NCI-H510A (cell line): ENCODE data around the gene UBAP1.
"Not testable (repeated sequence)": the region's sequence is repeated elsewhere in the genome, so short reads cannot be mapped to it uniquely, and the experiment has no call there.

Source experiments
- DNase-seq: peaks from one replicate; lab custom pipeline; 2025; lab: John Stamatoyannopoulos, UW

UBAP1 gene

DNA sequence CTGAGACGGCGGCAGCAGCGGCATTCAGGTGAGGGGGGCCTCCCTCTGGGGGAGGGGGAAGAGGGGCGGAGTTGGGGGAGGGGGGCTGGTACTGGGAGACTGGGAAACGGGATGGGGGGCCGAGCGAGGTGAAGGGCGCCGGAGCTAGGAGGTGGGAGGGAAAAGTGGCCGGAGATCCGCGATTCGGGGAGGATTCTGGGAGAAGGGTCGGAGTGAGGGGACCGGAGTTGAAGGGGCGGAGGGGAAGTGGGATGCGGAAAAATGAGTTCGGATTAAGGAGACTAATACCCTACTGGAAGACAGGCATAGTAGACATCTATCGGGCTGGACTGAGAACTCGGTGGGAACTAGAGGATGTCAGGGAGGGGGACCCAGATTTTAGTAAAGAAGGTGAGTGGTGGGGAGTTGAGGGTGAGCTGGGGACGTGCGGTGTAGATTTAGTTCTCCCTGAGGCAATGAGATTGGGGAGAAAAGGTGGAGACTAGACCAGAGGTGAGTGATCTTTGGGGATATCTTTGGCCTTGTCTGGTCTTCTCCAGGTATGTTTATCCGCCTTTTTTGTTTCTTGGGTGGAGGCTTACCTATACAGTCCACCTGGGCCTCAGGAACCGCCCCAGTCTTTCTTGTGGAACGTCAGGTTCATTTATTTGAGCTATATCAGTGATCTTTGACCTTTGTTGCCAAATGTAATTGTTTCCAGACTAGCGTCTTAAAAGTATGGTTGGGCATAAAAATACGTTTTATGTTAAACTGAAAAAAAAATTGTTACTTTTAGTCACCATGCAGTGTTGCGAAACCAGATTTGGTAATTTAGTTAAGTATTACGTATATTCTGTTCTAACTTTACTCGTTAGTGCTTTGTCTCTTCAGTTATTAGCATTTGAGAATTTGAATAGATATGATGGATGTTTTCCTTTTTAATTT, 632 bp downstream of the UBAP1 start:
- no peak for DNase-seq

DNA sequence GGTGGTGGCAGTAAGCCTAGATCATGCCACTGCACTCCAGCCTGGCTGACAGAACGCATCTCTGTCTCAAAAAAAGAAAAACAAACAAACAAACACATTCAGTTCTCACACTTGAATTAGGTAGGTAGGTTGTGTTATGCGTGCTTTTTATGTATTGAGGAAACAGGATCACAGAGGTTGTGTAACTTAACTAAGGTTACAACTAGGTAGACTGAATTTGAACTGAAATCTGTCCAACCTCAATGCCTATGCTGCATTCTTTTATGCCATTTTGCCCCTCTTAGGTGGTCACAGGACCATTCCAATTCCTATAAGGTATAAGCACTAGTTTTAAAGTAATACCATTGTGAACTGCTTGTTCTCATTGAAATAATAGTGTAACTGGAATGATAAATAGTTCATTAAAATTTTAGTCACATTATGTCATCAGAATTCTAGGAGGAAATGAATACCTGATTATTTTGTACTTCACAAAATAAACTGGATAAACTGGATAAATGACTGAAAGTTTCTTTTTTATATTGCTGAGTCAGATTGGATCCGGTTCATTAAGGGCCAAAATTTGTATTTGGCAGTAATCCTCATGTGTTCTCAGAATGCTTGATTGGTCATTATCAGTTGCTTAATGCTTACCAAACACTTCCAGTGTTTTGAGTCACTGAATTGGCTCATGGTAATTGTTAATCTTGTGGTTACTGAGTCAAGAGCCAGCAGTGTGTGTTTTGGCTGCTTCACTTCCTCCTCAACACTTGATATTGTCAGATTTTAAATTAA, 7.1 kb downstream of the UBAP1 start:
- DNase-seq, result no peak

- no peak for DNase-seq
These were observed 9.0 kb downstream of the UBAP1 start for GRCh38 chr9:34187891-34188240.

DNA sequence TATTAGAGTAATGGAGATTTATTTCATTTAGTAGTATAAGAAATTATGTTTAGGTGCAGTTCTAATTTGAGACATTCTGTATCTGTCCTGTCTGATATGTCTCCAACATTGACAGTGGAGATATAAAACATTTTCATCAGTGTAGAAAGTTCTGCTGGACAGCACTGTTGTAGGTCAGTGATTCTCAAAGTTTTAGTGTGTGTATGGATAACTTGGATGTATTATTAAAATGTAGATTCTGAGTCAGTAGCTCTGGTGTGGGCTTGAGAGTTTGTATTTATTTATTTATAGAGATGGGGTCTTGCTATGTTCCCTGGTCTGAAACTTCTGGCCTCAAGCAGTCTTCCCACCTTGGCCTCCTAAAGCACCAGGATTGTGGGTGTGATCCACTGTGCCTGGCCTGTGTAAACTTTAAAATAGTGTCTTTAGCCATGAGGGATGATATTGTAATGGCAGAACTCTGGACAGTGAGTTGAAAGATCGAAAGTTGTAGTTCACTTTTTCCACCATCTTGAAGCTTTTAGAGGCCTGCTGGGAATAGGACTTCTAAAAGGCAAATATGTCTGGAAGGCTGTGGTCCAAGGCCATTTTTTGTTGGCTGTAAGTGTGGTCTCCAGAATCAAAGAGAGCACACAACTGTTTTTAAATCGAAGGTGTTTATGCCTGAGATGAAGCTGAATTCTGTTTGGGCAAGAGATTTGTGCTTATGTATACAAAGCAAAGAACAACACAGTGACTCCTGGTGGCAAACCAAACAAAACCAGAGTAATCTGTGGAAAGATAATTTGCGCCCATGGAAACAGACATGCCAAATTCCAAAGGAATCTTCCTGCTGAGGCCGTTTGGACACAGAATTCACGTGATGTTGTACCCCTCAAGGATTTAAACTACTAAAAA, 12.4 kb downstream of the UBAP1 start:
- DNase-seq, result no peak

DNA sequence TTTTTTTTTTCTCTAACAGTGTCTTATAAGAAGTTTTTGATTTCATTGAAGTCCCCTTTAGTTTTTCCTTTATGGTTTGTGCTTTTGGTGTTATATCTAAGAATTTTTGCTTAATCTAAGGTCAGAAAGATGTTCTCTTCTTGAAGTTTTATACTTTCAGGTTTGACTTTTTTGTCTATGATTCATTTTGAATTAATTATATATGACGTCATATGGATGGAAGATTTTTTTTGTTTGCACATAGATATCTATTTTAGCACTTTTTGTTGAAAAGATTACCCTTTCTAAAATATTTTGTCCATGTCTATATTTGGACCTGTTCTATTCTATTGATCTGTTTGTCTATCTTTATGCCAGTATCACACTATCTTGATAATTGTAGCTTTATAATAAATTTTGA, 16.3 kb downstream of the UBAP1 start:
- DNase-seq, result no peak

DNA sequence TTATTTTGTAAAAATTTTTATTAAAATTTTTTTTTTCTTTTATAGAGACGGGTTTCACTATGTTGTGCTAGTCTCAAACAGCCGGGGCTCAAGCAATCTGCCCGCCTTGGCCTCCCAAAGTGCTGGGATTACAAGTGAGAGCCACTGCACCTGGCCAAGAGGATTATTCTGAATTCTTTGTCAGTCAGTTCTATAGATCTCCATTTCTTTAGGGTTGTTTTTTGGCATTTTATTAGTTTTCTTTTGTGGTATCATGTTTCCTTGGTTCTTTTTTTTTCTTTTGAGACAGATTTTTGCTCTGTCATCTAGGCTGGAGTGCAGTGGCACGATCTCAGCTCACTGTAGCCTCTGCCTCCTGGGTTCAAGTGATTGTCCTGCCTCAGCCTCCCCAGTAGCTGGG, 18.4 kb downstream of the UBAP1 start:
- not testable (repeated sequence) for DNase-seq

DNA sequence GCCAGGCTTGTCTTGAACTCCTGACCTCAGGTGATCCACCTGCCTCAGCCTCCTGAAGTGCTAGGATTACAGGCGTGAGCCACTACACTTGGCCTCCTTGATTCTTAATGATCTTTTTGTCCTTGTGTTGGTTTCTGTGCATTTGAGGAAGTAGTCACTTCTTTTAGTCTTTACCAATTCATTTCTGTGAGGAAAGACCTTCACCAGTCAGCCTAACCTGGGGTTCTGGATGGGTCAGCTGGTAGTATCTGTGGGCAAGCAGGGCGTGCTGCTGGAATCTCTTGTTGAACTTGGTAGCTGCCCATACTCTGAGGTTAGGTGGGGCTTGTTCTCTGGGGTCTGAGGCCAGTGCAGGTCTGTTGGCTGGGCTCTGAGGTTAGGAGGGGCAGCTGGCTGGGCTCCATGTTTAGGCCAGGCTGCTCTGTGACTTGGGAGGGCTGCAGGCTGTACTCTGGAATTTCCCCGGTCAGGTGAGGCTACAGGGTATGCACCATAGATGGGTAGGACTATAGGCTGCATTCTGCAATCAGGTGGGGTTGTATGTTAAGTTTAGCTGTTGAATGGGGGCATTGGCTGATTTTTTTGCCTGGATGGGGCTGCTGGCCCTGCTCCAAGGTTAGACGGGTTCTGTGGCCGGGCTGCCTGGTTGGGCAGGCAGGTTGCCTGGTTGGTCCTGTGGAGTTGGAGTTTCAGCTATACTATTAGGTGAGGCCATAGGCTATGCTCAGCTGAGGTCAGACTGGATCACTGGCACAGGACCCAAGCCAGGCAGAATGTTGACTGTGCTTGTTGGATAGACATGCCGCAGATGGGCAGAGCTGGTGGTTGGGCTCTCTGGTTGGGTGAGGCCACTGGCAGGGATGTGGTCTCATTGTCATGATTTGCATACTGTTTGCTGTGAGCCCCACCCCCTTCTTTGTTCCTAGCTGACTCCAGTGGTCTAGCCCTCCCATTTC, 19.2 kb downstream of the UBAP1 start:
- DNase-seq, result no peak

DNA sequence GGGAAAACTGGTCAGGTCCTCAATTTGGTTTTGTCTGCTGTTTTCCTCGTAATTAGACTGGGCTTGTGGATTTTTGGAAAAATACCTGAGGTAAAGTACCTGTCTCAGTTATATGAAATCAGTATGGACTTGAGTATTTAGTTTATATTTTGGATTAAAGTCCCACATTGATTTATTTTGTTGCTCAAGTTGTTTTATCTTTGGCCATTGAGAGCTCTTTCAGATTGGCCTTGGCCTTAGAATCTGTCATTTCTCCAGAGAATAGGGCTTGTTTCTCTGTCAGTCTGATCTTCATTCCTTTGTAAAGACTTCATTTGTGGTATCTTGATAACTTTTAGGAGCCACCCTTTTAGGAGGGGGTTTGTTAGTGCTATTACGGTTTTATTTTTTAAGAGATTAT, 21.2 kb downstream of the UBAP1 start:
- no peak for DNase-seq

DNA sequence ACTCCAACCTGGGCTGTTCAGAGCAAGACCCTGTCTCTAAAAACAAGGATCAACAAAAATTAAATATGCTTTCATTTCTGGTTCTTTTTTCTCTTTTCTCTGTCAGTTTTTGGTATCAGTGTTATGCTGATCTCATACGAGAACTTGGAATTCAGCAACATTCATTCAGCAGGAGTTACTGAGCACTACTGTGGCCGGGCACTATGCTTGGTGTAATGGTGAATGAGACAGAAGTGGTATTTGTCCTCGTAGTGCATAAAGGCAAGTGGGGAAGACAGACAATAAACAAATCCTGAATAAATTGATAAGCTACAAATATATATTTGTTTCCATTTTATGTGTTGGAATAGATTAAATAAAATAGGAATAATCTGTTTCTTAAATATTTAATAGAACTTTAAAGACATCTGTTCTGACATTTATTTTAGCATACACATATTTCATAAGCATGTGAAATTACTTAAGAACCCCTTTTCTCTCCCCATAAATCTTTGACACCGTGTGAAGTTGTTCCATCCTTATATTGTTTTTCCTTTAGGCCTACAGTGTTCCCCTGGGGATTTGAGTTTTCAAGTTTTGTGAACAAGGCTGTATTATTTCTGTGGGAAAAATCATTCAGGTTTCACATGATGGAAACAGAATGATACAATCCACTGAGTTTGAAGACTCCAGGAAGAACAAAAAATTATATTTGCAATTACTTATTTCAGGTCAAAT, 24.6 kb downstream of the UBAP1 start:
- no peak for DNase-seq

GRCh38 chr9:34203992-34204635, 25.3 kb downstream of the UBAP1 start:
- no peak for DNase-seq

DNA sequence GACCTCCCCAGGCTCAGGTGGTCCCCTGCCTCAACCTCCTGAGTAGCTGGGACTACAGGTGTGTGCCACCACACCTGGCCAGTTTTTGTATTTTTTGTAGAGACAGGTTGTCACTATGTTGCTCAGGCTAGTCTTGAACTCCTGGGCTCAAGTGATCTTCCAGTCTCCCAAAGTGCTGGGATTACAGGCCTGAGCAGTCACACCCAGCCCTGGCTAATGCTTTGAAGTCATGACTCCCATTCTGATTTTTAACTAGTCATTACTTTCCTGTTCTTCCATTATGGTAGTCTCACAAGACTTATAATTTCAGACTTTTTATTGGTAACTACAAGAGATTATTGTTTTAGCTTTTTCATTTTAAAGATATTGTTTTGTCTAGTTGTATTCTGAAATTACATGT, 26.3 kb downstream of the UBAP1 start:
- DNase-seq, result no peak

- DNase-seq, result no peak
These were observed 27.7 kb downstream of the UBAP1 start for GRCh38 chr9:34206561-34206960.

DNA sequence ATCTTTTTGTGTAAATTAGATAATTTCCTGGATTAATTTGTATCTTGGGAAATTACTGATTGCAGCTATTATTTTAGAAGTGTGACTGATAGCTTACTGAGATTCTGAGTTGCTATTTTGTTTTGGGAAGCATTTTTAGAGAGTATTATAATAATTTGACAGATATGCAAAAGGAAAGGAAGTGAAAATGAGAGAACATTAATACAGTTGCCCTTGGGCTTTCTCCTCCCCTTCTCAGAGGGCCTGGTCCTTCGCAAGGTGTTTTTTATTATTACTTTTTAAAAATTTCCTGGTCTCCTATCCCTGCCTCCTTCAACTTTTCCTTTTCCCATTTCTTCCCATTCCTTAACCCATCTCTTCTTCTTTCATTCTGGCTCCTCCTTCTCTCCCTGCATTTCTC, 32.6 kb downstream of the UBAP1 start:
- no peak for DNase-seq

DNA sequence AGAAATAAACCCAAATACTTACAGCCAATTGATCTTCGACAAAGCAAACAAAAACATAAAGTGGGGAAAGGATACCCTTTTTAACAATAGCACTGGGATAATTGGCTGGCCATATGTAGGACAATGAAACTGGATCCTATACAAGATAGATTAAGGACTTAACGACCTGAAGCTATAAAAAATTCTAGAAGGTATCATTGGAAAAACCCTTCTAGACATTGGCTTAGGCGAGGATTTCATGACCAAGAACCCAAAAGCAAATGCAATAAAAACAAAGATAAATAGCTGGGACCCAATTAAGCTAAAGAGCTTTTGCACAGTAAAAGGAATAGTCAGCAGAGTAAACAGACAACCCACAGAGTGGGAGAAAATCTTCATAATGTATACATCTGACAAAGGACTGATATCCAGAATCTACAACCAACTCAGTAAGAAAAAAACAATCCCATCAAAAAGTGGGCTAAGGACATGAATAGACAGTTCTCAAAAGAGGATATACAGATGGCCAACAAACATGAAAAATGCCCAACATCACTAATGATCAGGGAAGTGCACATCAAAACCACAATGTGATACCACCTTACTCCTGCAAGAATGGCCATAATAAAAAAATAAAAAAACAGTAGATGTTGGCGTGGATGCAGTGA, 35.6 kb downstream of the UBAP1 start:
- not testable (repeated sequence) for DNase-seq

DNA sequence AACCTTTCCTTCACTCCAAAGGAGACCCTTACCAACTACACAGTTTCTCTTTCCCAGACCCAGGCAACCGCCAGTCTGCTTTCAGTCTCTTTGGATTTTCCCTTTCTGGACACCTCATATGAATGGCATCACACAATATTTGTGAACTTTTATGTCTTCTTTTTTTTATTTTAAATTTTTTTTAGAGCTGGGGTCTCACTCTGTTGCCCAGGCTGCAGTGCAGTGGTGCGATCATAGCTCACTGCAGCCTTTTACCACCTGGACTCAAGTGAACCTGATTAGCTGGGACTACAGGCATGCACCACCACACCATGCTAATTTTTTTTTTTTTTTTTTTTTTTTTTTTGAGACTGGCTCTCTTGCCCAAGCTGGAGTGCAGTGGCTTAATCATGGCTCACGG, 37.5 kb downstream of the UBAP1 start:
- no peak for DNase-seq

DNA sequence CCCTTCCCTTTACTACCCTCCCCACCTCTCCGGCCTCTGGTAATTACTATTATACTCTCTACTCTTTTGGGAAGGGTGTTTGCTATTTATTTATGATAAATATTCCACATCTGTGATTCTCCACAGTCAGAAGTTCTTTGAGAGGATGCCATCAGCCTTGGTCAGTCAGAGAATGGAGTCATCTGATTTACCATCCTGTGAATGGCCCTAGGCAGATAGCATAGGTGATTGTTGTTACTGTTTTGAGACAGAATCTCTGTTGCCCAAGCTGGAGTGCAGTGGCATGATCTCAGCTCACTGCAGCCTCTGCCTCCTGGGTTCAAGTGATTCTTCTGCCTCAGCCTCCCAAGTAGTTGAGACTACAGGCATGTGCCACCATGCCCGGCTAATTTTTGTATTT, 38.2 kb downstream of the UBAP1 start:
- not testable (repeated sequence) for DNase-seq

- no peak for DNase-seq
These were observed 39.6 kb downstream of the UBAP1 start for GRCh38 chr9:34218446-34218845.

DNA sequence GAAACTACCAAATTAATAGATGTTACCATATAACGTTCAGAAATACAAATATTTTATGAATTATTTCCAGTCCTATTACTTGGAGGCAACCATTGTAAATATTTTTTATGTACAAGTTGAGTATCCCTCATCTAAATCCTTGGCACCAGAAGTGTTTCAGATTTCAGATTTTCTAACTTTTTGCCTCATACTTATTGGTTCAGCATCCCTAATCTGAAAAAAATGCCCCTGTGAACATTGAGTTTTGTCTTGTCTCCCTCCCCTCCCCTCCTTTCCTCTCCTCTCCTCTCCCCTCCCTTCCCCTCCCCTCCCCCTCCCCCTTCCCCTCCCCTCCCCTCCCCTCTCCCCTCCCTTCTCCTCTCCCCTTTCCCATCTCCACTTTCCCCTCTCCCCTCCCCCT, 40.6 kb downstream of the UBAP1 start:
- DNase-seq, result no peak

- no peak for DNase-seq
These were observed 41.4 kb downstream of the UBAP1 start for GRCh38 chr9:34220218-34220617.
